ENCODE measurements around the gene OR1K1.
A peak's percentile ranks its signal among the peaks of the same experiment; 100 is the strongest.
"Not testable (repeated sequence)": the region's sequence is repeated elsewhere in the genome, so short reads cannot be mapped to it uniquely, and the experiment has no call there.

The OR1K1 gene, protein sequence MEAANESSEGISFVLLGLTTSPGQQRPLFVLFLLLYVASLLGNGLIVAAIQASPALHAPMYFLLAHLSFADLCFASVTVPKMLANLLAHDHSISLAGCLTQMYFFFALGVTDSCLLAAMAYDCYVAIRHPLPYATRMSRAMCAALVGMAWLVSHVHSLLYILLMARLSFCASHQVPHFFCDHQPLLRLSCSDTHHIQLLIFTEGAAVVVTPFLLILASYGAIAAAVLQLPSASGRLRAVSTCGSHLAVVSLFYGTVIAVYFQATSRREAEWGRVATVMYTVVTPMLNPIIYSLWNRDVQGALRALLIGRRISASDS

DNA sequence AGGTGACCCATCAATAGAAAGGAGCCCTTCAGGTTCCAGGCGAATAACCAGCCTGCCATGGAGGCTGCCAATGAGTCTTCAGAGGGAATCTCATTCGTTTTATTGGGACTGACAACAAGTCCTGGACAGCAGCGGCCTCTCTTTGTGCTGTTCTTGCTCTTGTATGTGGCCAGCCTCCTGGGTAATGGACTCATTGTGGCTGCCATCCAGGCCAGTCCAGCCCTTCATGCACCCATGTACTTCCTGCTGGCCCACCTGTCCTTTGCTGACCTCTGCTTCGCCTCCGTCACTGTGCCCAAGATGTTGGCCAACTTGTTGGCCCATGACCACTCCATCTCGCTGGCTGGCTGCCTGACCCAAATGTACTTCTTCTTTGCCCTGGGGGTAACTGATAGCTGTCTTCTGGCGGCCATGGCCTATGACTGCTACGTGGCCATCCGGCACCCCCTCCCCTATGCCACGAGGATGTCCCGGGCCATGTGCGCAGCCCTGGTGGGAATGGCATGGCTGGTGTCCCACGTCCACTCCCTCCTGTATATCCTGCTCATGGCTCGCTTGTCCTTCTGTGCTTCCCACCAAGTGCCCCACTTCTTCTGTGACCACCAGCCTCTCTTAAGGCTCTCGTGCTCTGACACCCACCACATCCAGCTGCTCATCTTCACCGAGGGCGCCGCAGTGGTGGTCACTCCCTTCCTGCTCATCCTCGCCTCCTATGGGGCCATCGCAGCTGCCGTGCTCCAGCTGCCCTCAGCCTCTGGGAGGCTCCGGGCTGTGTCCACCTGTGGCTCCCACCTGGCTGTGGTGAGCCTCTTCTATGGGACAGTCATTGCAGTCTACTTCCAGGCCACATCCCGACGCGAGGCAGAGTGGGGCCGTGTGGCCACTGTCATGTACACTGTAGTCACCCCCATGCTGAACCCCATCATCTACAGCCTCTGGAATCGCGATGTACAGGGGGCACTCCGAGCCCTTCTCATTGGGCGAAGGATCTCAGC is at the start of gene OR1K1:
TSS of gene OR1K1 (plus strand) at position 58 of the 995 bp plus-strand sequence. CDS start at position 58, 0 bp downstream.
- no peak for DNase-seq

DNA sequence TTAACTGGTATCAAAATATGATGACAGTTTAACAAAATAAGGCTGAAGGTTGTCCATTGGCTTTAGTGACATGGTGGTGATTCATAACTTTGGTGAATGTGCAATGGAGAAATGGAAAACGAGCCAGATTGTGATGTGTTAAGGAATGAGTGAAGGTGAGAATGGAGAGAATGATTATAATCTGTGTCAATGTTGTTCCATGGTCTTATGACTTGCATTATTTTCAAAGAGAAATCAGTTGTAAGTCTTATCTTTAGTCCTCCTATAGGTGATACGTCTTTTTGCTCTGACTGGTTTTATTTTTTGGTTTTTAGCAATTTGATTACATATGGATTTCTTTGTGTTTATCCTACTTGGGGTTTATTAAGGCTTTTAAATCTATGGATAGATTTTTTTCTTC is 45.1 kb upstream of the OR1K1 start:
- no peak for DNase-seq

DNA sequence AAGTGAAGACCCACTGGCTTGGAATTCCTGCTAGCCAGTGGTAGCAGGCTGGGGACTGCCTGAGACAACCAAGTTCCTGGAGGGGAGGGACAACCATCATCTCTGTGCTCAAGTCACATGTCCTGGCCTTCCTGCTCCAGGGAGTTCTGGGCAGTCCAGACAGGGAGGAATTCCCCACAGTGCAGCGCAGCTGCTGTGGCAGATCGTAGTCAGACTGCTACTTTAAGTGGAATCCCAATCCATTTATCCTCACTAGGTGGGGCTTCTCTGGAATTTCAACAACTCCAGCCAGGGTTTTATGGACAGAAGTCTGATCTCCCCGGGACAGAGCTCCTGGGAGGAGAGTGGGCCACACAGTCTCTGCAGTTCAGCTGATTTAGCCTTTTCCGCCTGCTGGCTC is 32.1 kb upstream of the OR1K1 start:
- no peak for DNase-seq

DNA sequence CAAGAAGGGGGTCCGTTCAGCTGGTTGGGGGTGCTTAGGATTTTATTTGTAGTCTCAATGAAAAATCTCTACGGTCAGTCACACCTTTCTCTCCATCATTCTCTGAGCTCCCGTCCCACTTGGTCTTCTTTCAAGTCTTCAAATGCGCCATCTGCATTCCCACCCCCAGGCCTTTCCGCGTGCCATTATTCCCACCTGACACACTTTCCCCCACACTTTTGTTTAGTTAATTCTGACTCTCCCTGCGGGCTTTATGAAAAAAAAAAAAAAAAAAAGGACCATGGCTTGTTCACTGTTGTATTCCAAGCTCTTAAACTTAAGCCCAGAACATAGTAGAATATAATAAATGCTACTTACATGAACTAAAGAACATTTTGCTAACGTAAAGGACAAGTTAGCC is 22.9 kb upstream of the OR1K1 start:
- DNase-seq: no peak

DNA sequence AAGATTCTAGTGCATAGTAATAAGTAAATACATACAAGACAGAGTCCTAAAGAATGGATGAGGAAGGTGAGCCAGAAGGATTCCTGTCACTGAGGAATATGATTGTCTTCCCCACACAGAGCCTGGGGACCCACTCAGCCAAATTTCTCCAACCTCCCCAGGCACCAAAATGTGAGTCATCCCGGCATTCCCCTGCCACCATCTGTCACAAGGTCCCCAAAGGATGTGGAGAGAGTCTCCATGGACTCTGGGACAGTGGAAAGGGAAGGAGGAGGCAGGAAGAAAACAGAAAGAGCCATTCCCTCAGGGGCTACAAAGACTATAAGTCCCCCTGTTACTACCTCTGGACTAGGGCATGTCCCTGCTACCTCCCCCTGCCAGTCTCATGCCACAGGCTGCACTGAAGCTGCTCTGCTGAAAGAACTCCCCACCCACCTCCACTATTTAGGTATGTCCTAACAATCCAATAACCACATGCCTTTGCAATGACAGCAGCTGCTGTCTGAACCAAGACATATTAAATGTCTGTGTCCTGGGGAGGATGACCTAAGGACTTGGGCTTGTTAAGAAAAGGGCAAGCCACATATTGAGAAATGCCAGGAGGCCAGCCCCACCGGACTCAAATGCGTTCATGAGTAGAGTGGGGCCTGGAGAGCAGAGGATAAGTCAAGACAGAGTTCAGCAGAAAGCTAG is 21.8 kb upstream of the OR1K1 start:
- DNase-seq: peak in 1 of 2 donors; percentile 3

DNA sequence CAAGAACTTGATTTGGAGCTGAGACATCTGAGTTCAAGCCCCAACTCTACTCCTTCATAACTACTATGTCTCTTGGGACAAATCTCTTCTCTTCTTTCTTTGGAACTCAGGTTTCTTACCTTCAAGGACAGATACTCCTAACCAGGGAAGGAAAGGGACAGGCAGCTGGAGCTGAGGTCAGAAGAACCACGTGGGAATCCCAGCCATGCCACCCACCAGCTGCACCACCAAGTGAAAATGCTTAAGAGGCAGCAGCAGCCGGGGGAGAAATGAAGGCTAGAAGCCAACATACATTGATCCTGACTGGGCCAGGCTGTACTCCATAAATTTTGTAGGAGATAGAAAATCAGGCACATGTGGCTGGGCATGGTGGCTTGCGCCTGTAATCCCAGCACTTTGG is 20.7 kb upstream of the OR1K1 start:
- no peak for DNase-seq

DNA sequence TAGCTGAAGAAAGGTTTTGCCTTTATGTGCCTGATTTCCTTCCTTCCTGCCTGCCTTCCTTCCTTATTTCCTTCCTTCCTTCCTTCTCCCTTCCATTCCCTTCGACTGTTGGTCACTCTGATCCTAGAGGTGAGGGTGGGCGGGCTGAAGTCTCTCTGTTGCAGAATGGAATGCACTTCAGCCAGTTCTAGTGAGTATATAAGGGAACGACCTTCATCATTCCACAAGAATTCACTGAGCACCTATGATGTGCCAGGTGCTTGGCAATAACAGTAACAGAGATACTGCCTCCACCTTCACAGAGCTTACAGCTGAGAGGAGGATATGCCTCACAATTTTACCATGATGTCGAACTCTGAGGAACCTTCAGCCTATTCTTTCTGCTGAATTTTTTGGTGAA is 19.9 kb upstream of the OR1K1 start:
- DNase-seq: no peak

DNA sequence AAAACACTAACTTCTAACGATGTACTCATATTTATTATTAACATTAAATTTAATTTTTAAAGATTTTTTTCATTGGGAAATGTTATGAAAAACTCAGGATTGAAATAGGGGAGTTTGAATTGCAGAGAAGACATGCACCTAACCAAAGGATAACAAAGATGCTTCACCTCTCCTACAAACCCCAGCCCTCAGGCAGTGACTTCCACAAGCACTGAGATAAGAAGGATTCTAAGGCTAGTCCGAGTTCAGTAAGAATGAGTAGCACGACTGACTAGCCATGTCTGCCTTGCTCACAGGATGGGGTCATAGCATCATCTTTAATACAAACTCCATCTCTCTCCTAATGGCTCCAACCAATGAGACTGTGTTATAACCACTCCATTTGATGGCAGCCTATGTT is 18.3 kb upstream of the OR1K1 start:
- no peak for DNase-seq

DNA sequence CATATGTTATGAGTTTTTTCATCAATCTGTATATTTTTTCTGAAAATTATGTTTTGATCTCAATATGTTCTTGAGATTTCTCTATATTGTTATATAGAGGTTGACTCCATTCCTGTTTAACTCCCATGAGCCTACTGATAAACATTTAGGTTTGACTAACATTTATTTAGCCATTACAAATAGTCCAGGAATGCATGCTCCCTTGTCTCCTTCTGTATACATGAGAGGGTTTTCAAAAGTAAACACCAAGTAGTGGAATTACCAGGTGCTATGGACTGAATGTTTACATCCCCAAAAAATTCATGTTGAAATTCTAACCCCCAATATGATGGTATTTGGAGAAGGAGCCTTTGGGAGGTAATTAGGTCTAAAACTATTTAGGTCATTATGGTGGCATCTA is 14.7 kb upstream of the OR1K1 start:
- DNase-seq: no peak

DNA sequence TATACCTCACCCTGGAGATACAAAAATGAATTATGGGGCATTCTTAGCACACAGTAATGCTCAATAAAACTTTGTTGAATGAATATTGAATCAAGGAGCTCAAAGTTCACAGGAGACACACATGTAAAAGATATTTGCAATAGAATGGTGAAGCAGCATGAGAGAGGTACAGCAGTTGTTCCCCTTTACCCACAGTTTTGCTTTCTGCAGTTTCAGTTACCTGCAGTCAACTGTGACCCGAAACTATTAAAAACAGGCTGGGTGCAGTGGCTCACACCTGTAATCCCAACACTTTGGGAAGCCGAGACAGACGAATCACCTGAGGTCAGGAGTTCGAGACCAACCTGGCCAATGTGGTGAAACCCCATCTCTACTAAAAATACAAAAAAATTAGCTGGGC is 13.6 kb upstream of the OR1K1 start:
- no peak for DNase-seq

DNA sequence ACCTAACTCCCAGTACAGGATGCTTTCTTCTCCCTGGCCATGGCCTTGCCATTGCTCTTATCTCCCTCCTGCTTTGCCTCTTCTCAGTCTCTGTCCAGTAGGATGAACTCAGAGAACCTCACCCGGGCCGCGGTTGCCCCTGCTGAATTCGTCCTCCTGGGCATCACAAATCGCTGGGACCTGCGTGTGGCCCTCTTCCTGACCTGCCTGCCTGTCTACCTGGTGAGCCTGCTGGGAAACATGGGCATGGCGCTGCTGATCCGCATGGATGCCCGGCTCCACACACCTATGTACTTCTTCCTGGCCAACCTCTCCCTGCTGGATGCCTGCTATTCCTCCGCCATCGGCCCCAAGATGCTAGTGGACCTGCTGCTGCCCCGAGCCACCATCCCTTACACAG is 11.1 kb upstream of the OR1K1 start, which contains the start of gene OR5C1:
TSS of gene OR5C1 (plus strand) at position 103 of the 400 bp plus-strand sequence. CDS start at position 103, 0 bp downstream.
- no peak for DNase-seq

DNA sequence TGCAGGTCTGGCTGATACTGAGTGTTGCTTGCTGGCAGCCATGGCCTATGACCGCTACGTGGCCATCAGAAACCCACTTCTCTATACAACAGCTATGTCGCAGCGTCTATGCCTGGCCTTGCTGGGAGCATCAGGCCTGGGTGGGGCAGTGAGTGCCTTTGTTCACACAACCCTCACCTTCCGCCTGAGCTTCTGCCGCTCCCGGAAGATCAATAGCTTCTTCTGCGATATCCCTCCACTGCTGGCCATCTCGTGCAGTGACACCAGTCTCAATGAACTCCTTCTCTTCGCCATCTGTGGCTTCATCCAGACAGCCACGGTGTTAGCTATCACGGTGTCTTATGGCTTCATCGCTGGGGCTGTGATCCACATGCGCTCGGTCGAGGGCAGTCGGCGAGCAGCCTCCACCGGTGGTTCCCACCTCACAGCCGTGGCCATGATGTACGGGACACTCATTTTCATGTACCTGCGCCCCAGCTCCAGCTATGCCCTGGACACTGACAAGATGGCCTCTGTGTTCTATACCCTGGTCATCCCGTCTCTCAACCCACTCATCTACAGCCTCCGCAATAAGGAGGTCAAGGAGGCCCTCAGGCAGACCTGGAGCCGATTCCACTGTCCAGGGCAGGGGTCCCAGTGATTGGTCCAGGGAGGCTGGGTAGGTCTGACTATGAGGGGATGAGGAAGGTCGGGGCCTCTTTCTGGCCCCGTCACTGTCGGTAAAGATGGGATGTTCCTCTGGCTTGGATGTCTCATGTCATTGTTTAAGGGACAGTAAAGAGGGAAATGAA is 10.5 kb upstream of the OR1K1 start:
- DNase-seq: no peak

DNA sequence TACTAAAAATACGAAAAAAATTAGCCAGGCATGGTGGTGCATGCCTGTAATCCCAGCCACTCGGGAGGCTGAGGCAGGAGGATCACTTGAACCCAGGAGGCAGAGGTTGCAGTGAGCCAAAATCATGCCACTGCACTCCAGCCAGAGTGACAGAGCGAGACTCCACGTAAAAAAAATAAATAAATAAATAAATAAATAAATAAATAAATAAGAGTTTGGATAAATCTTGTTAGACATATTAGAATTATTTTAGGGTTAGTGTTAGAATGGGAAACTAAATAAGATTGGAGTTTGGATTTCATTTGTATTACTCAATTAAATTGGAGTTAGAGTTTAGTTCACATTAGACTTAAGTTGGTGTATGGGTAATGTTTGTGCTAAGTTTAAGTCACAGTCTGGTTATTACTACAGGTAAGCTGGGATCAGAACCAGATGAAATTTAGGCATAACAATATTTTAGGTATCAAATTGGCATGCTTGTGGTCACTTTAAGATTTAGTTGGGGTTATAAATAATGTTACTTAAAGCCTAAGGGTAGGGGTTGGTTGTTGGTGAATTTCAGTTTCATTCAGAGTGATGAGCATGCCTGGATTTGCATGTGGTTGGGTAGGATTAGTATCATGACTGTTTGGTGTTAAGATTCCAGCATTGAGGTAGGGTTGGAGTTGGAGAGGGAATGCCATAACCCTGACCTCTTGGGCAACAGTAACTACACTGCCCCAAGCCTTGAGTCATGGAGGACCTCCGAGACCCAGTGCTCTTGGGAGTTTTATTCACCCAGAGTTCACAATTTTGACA is 7.9 kb upstream of the OR1K1 start:
- DNase-seq: no peak

DNA sequence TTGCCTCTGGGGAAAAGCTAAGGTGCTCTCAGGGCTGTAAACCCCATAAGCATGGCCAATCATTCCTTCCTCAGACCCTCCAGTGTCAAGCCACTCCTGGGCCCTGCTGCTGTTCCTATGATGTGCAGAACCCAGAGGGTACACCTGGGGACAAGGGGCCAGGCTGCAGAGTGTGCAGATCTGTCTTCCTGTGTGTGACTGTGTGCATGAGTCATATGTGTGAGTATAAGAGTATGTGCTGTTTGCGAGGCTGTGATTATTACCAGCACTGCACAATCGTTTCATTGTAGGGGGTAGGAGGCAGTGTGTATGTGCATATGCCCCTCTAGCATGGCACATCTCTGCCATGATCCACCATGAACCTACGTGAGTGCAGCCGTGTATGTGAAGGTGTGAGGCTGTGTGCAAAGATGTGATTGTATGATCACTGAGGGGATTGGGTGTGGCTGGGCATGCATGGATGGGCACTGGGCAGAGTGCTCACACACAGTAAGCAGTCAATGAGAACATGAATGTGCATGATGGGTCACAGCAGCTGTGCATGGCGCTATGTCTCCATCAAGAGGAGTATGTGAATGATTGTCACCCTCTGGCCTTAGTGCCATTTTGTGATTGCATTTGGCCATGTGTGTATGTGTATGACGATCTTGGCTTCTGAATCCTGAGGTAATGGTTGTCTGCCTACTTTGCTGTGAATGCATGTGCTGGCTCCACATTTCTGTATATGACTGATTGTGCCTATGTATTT is 2.4 kb upstream of the OR1K1 start:
- DNase-seq: no peak

DNA sequence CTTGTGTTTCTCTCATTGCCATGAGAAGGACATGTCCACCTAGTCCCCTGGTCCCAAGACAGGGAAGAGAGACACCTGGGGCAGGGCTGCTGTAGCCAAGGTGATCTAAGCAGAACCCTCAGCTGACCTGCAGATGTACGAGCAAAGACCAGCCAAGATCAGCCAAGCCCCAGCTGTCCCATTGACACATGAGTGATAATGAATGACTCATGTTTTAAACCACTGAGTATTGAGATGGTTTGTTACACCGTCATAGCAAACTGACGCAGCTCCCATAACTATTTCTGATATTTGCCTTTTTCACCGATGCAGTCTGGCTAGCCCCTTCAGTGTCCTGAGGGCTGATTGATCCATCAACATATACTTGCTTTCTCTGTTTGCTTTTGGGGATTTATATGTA is 6.7 kb downstream of the OR1K1 start:
- DNase-seq: no peak

DNA sequence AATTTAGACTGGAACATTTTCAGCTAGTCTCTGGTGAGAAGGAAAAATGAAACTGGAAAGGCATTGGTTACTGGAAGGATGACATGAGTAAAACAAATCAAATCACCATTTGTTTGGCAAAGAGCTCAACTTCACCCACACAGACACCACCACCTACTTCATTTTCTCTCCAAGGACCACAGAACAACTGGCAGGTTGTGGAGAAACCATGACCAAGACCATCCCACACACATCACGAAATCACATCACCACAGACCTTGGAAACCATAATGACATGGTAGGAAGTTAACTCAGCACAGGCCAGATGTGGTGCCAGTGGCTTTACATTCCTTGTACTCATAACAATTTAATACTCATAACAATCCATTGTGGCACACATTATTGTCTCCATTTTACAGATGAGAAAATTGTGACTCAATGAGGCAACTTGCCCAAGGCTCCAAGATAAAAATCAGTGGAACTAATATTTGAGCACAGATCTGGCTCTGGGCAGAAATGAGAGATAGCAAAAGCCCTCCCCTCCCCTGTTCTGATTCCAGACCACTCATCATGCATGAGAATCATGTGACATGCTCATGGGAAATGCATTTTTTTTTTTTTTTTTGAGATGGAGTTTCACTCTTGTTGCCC is 7.5 kb downstream of the OR1K1 start:
- DNase-seq: peak in 1 of 2 donors; percentile 63

DNA sequence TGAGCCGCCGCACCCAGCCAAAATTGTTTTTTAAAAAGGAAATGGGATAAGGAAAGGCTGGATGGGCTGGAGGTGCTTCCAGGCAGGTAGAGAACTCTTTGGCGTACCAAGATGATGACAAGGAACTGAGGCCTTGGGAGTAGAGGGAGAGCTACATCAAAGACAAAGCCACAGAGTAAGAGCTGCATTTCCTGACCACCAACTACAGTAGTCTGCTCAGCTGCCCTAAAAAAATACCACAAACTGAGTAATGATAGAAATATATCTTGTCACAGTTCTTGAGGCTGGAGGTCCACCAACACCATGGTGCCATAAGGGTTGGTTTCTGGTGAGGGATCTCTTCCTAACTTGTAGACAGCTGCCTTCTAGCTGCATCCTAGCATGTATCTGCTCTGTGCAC is 8.2 kb downstream of the OR1K1 start:
- DNase-seq: no peak

DNA sequence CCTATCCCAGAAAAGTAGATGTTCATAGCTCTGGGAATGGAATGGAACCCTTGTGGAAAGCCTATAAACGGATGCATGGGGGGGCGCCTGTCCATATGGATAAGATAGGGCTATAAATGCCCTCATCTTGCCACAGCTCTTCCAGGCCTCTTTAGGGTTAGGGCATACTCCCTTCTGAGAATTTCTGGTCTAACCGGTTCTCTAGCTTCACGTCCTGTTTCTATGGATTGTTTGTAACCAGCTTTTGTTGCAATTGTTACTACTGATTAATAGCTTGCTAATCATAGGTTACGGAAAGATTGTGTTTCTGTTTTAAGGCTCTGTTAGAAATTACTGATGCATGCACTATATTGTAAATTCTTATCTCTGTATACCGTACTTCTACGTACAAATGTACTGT is 9.3 kb downstream of the OR1K1 start:
- DNase-seq: not testable (repeated sequence)

DNA sequence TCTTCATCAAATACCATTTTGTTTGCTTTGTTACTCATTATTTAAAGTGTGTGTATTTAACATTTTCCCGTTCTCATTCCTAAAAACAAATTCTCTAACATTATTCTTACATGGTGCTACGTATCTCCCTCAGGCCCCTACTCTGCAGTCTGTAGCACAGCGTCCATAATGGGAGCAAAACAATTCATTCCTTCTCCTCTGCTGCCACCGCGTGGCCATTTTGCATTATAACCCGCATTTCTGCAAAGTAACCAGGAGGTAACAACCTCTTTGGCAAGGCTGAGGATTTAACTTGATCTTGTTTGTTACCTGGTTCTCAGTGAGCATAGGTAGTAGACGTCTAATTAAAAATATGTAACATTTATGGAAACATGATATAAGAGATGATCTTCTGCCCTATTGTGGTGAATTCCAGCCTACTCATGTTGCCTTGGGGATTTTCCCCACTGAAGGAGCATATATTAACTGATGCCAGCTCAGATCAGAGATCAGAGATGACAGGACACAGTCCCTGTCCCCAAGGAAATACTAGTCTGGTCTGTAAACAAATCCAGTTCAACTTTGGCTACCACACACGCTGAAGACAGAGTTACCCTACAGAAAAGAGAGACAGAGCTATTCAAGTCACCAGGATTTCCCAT is 10.5 kb downstream of the OR1K1 start:
- peak; percentile 57 to 94 for DNase-seq

DNA sequence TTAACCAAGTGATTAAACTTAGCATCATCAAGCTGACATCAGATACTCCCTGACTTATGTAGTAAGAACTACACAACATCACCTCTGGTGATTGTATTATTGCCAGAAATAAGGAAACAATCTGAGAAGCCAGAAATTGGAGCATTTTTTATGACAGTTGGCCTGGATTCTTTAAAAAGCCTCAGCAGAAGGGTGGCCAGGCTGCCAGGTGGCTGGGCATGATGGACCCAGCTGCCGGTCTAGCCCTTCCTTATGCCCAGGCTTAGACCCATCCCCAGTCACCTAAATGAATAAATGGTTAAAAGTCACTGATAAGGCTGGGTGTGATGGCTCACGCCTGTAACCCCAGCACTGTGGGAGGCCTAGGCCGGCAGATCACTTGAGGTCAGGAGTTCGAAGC is 12.8 kb downstream of the OR1K1 start:
- no peak for DNase-seq
